Medulla oblongata (tissue), 1 donor: ENCODE results near the gene MAPK8IP3.
A peak's percentile ranks its signal among the peaks of the same experiment; 100 is the strongest.
"Not testable (repeated sequence)": the region's sequence is repeated elsewhere in the genome, so short reads cannot be mapped to it uniquely, and the experiment has no call there.

Experiments
- DNase-seq: peaks from one replicate; pipeline ENCODE4 v3.0.0-alpha.2; 2015; ENCODE audit errors: extremely low spot score

MAPK8IP3 gene

GRCh38 chr16:1677339-1677738, 28.7 kb upstream of the MAPK8IP3 start:
- no peak for DNase-seq

GRCh38 chr16:1677942-1678499, 28.0 kb upstream of the MAPK8IP3 start, which contains the start of gene JPT2:
Gene JPT2 (plus strand): TSS chr16:1678279. CDS start chr16:1678313, 34 bp downstream.
- peak; percentile 96 for DNase-seq

DNA sequence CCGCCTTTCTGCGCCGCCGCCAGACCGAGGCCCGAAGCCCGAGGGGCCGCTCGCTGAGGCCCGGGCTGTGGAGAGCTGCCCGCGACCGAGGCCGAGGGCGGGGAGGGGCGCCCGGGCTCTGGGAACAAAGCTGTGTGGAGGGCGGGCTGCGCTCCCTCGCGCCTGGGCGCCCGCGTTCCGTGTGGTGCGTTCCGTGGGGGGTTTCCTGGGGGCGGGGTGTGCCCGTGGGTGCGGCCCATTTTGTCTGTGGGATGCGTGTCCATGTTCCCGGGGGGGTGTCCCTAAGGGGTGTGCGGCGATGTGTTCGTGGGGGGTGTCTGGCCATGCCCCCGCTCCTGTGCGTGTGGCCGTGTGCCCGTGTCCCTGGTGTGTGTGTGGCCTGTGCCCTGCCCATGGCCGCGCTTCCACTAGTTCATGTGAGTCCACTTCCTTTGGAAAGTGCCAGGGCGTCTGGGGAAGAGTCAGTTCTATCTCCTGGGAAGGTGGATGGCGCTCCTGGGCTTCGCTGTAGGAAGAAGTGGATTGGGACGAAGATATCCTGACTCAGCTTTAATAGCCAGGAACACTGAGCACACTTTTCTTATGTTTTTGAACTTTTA, 27.4 kb upstream of the MAPK8IP3 start:
- peak; percentile 41 for DNase-seq

GRCh38 chr16:1680361-1680760, 25.6 kb upstream of the MAPK8IP3 start:
- DNase-seq, result no peak

GRCh38 chr16:1681032-1681431, 25.0 kb upstream of the MAPK8IP3 start:
- DNase-seq, result peak; percentile 73

DNA sequence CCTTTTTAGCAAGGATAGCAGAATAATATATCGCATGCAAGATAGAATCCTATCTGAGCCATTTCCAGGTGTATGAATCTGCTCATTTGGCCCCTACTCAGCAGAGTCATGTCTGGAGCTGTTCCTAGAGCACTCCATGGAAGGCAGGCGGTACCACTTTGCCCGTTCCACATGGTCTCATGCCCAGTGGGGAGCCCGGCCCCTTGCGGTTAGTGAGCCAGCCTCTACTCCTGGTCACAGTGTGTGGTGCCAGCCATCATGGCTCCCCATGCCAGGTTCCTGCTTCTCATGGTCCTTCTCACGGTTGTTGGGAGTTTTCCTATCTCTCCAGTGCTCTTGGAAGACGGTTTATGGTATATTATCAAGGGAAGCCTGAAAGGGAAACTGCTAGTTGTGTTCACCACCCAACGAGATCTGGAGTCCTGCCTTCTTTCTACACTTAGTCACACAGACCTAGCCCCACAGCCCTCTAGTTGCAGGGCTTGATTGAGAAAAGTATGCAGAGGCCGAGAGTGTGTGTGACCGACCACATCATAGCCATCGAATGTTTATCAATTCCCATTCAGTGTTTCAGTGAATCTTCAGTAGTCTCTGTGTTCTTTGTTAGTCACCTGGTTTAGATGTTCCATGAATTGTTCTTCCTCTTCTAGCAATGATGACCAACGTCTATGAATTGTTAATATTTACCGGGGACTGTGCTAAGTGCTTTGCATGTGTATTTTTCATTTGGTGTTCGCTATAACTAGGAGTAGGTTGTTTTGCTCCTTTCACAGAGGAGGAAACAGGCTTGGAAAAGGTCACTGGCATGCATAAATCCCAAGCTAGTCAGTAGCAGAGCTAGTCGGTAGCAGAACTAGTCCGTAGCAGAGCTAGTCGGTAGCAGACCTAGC, 18.3 kb upstream of the MAPK8IP3 start:
- no peak for DNase-seq

DNA sequence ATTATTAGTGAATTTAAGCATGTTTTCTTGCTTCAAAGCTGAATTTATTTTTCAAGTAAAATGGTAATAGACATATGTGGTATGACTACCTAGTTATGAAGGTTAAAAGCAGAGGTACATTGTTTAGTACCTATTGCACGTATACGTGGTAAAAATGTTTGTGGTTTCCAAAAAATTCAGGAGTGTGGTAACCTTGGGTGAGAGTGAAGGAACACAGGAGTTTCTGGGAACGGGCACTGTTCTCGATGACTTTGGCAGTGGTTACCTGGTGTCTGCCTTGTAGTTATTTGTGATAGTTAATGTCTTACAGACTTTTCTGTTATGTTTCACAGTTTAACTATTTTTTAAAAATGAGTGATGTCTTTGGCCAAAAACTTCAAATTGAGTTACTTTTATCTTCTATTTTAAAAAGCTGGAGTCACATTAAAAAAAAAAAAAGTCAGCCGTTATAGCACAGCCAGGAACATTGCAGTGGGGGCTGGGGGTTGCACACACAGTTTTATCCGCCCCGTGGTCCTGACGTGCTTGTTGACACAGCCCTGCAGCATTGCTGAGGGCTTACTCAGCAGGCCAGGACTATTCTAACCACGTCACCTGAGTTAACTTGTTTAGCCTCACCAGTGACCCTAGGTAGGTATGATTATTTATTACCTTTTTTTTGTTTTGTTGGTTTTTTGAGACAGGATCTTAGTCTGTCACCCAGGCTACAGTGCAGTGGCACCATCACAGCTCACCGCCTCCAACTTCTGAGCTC, 17.0 kb upstream of the MAPK8IP3 start:
- no peak for DNase-seq

- no peak for DNase-seq
These were observed 16.1 kb upstream of the MAPK8IP3 start for GRCh38 chr16:1689853-1690252.

DNA sequence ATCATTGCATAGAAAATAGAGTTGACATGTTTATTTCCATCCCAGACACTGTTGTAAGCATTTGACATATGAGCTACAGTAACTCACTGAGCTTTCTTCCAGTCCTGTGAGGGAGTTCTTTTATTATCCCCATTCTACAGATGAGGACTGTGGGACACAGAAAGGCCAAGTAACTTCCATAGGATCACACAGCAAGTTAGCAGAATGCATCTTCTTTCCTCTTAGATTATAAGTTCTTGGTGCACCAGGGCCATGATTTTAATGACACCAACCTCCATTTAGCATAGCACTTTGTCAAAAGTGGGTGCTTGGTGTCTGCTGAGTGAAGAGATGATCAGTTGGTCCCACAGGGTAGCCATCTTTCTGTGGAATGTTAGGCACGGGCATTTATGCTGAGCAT, 15.2 kb upstream of the MAPK8IP3 start:
- DNase-seq, result no peak

DNA sequence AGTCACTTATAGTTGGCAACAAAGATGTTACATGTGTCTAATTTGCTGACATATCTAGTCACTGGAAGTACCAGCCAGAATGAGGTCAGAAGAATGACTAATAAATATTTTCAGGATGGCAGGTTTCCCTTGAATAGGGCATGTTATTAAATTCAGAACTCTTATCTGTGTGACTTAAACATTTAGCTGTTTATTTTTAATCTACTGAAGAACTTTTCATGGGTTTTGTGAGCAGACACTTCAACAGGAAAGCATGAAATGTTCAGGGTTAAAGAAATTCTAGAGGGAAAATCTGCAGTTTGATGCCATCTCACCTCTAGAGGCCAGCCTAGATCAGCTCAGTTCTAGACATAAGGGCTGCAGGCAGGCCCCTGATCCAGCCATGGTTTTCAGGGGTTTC, 14.7 kb upstream of the MAPK8IP3 start:
- no peak for DNase-seq

GRCh38 chr16:1691956-1692355, 14.0 kb upstream of the MAPK8IP3 start:
- DNase-seq, result no peak

GRCh38 chr16:1696863-1697262, 9.1 kb upstream of the MAPK8IP3 start:
- DNase-seq, result no peak

- no peak for DNase-seq
These were observed 7.3 kb upstream of the MAPK8IP3 start for GRCh38 chr16:1698680-1699079.

- no peak for DNase-seq
These were observed 5.7 kb upstream of the MAPK8IP3 start for GRCh38 chr16:1700246-1700645.

DNA sequence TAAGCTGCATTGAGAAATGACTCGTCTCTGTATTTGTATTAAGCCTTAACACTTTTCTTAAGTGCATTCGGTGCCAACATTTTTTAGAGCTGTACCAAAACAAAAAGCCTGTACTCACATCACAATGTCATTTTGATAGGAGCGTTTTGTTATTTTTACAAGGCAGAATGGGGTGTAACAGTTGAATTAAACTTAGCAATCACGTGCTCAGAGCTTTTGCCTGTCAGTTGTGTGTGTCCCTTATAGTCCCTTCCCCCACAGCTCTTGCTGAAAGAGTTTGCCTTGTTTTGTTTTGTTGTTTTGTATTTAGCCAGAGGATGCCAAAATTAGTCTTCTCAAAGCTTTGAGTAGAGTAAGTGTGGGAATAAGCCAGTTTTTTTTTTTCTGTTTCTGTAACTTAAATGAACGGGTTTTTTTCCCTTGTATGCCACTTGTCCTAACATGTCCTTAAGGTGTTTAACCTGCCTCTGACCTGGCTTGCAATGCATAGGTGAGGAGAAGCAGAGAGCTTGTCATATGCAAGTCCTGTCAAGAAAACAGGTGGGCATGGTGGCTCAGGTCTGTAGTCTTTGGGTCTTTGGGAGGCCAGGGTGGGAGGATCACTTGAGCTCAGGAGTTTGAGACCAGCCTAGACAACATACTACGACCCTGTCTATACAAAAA, 4.6 kb upstream of the MAPK8IP3 start:
- no peak for DNase-seq

- DNase-seq, result not testable (repeated sequence)
These were observed 689 bp upstream of the MAPK8IP3 start for GRCh38 chr16:1705324-1705687.

- no peak for DNase-seq
These were observed 594 bp downstream of the MAPK8IP3 start for GRCh38 chr16:1706386-1707192.

GRCh38 chr16:1707193-1707790, 1.3 kb downstream of the MAPK8IP3 start:
- DNase-seq, result peak; percentile 24

- no peak for DNase-seq
These were observed 2.2 kb downstream of the MAPK8IP3 start for GRCh38 chr16:1708083-1708767.

DNA sequence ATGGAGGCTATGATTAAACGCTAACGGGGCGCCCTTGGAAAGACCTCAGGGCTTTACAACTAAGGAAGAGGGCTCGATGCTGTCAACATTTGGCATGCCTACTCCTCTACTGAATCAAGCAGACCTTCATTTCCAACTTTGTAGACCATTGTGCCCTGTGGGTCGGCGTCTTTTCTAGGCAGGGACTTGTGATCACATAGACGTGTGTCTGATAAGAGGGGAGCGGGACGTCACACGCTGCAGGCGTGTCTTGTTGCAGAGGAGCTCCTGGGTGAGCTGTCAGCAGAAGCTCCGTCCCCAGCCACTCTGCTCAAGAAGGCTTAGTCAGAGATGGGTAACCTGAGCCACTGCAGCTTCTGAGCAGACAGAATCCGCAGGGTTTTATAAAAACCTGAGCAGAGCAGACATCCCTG, 2.8 kb downstream of the MAPK8IP3 start:
- no peak for DNase-seq
